HFFc6 (cell line): ENCODE results near the gene UVRAG. TPM values are rescaled to one million over a fixed set of nuclear protein-coding genes. Genes with fewer than 3 reads are reported as not detected.

Experiments
- DNase-seq: peaks from one replicate; pipeline ENCODE4 v3.0.0-alpha.2; 2018
- H3K27ac Mint-ChIP-seq: 2 replicates; pipeline ENCODE4 v1.8.0; 2020; ENCODE audit warnings: mild to moderate bottlenecking, mixed read lengths
- H3K27me3 Mint-ChIP-seq: 2 replicates; pipeline ENCODE4 v1.8.0; 2021; ENCODE audit warnings: mild to moderate bottlenecking, moderate library complexity, mixed read lengths; ENCODE audit not compliant: insufficient read depth
- H3K36me3 Mint-ChIP-seq: 2 replicates; pipeline ENCODE4 v1.8.0; 2021; ENCODE audit warnings: low read depth, mixed read lengths
- H3K4me1 Mint-ChIP-seq: 2 replicates; pipeline ENCODE4 v1.8.0; 2020; ENCODE audit warnings: low read depth, mixed read lengths
- H3K4me3 Mint-ChIP-seq: 2 replicates; pipeline ENCODE4 v1.8.0; 2020; ENCODE audit warnings: mild to moderate bottlenecking, moderate library complexity, mixed read lengths
- H3K9me3 Mint-ChIP-seq: 2 replicates; pipeline ENCODE4 v1.8.0; 2020; ENCODE audit warnings: mild to moderate bottlenecking, mixed read lengths
- CTCF ChIP-seq: fragments of 200-600 bp; sonication (generic); IDR thresholded peaks from 2 replicates; pipeline ENCODE4 v1.5.0; 2021; ENCODE audit warnings: antibody characterized with exemption, mild to moderate bottlenecking
- total RNA-seq, 6 experiments: library from RNA; stranded (reverse); fragmentation: NEBNext Ultra II Directional; extraction: Animal tissue kit (Norgen Biotek cat#: 25700); gene quantifications; 2 replicates in 1 of 6; 3 replicates in 5 of 6; pipeline ENCODE4 v1.2.3, GENCODE V29; 2021

The UVRAG gene
- total RNA-seq, 6 experiments from 2014 or later = 9.4 to 12.9 (median 10.7) TPM

GRCh38 chr11:76152086-76152681 lies 337.2 kb downstream of the UVRAG start:
- H3K36me3 Mint-ChIP-seq = no peaks in the 10 kb centered on the region
- peaks cover 11% of the 10 kb centered on the region for H3K27me3 Mint-ChIP-seq
- TF ChIP-seq CTCF = peak; percentile 82
- no peaks in the 10 kb centered on the region for H3K9me3 Mint-ChIP-seq
- peak; percentile 10 for DNase-seq
- peaks cover 34% of the 10 kb centered on the region for H3K4me1 Mint-ChIP-seq
- peak overlapping the region; percentile 69; the same call in 1 of the 2 replicates for H3K4me3 Mint-ChIP-seq
- no peak overlapping the region for H3K27ac Mint-ChIP-seq

DNA sequence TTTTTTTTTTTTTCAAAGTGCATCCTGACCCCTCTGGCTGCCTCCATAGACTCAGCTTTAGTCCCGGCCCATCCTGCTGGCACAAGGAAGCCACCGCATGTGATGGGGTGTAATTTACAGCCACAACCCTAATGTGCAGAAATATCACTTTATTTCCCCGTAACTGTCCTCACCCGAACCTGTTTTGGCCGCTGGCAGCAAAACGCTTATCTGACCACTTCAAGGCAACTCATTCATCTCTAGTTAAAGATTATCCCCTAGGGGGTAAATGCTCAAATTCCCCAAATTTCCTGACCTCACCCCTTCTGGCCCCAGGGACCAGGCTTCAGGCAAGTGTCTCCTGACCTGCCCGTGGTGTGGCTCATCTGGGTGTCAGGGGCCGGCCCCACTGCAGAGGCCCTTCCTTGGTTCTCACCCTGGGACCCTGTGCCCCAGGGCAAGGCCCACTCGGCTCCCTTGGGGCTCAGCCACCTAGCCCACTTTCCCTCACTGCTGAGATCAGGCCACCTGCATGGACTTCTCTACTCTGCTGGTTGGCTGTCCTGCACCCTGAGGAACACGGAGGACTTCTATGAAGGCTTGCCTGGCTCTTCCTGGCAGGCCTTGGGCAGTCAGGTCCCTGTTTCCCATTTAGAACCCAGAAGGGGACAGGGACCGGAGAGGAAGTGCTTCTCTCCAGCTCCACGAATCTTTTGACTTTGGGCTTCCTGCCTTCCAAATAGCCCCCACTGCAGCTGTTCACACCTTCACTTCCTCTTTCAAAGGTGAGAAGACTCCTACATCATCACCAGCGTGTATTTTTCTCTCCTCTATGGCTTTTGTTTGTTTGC lies 337.9 kb downstream of the UVRAG start:
- DNase-seq = no peak
- Mint-ChIP-seq H3K9me3 (no peaks in the 10 kb centered on the region), H3K27ac (peak overlapping the region; percentile 75), H3K27me3 (peaks cover 13% of the 10 kb centered on the region), H3K36me3 (no peaks in the 10 kb centered on the region), H3K4me3 (peak overlapping the region; percentile 69), H3K4me1 (peaks cover 34% of the 10 kb centered on the region)
- no peak for TF ChIP-seq CTCF

GRCh38 chr11:76153571-76153923 lies 338.5 kb downstream of the UVRAG start:
- DNase-seq = peak; percentile 88
- Mint-ChIP-seq H3K27me3 (peaks cover 15% of the 10 kb centered on the region), H3K4me3 (peak overlapping the region; percentile 22), H3K36me3 (no peaks in the 10 kb centered on the region), H3K27ac (peak overlapping the region; percentile 75), H3K9me3 (no peaks in the 10 kb centered on the region), H3K4me1 (peaks cover 34% of the 10 kb centered on the region)
- TF ChIP-seq CTCF = no peak

DNA sequence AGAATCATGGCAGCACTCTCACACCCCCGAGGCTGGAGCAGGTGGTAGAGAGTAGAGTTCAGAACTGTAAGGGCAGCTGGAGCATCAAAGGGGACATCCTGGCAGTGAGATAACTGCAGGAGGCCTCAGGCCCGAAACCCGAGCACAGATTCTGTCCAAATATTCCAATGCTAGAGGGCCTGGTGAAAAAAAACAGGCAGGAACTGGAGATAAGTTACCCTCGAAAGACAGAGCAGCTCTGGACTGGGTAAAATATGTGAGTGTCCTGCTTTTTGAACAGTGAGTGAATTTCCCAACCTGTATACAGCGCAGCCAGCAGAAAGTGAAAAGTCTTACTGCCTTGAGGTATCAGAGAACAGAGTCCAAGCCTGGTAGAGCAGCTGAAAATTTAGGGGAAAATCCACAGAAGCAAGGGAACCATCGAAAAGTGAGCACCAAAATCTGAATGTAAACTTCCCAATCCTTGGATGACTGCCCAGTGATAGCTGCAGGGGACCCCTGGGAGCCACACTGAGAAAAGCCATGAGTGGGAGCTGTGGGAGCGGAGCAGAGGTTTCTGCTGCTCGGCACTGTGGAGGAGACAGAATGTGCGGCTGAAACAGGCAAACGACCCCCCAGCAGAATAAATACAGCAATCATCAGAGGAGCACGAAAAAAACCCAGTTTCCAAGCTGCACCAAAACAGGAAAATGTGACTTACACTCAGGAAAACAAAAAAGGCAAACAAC lies 340.7 kb downstream of the UVRAG start:
- Mint-ChIP-seq H3K9me3 (no peaks in the 10 kb centered on the region), H3K27ac (no peak overlapping the region), H3K4me1 (peaks cover 34% of the 10 kb centered on the region)

More for the DNA sequence above, 340.7 kb downstream of the UVRAG start:
- no peak for TF ChIP-seq CTCF
- Mint-ChIP-seq H3K27me3 (peaks cover 10% of the 10 kb centered on the region), H3K36me3 (no peaks in the 10 kb centered on the region), H3K4me3 (no peak overlapping the region)
- DNase-seq = no peak
